B cell (primary cell): ENCODE measurements around the gene DRAXIN. TPM values are rescaled to one million over a fixed set of nuclear protein-coding genes. Genes with fewer than 3 reads are reported as not detected.

Experiments used
- ATAC-seq: fragments of 200-7000 bp; cut with Tn5 transposase; one replicate; pipeline ENCODE4 v1.10.0; 2021; ENCODE audit warnings: low read depth, mild to moderate bottlenecking, moderate number of reproducible peaks, moderate library complexity
- CTCF ChIA-PET: fragments of 350-600 bp; sonication (Branson Sonifier 250); formaldehyde crosslinking; loops from one replicate; lab custom pipeline; 2021; ENCODE audit warnings: antibody characterized with exemption, inconsistent platforms; lab: Charles Lee
- POLR2A ChIA-PET: fragments of 350-600 bp; sonication (Branson Sonifier 250); formaldehyde crosslinking; loops from one replicate; lab custom pipeline; 2021; ENCODE audit warnings: antibody characterized with exemption; lab: Charles Lee
- DNase-seq: peaks from one replicate; pipeline ENCODE4 v3.0.0; 2013
- H2AFZ ChIP-seq: 2 replicates; pipeline ENCODE4 v1.6.1; 2012; ENCODE audit warnings: mild to moderate bottlenecking, low read depth, low read length; ENCODE audit not compliant: insufficient read depth, poor library complexity, severe bottlenecking
- H3K27ac ChIP-seq, 2 donors: 1 replicate in 1 of 2; 2 replicates in 1 of 2; pipeline ENCODE4 v1.5.1; 2012 to 2013; ENCODE audit warnings: low read length in 2 of 2, mild to moderate bottlenecking in 2 of 2, moderate library complexity in 1 of 2
- H3K27me3 ChIP-seq, 4 experiments: fragments of 200-600 bp in 1 of 4; sonication (generic) in 1 of 4; replicated peaks in 1 of 4; 1 replicate in 2 of 4; 2 replicates in 2 of 4; pipeline versions ENCODE4 v1.6.1 to v1.7.0; 2013 to 2016; ENCODE audit warnings: low read length in 3 of 4, mild to moderate bottlenecking in 2 of 4, mixed read lengths in 1 of 4, moderate library complexity in 1 of 4; ENCODE audit not compliant: insufficient read depth in 4 of 4, control insufficient read depth in 3 of 4; ENCODE audit errors: control extremely low read depth in 1 of 4
- H3K36me3 ChIP-seq, 2 experiments: replicated peaks in 1 of 2; 1 replicate in 1 of 2; 2 replicates in 1 of 2; pipeline versions ENCODE4 v1.6.1 to v1.7.1; 2013; ENCODE audit warnings: low read length in 1 of 2; ENCODE audit not compliant: insufficient read depth in 2 of 2, control insufficient read depth in 1 of 2; ENCODE audit errors: control extremely low read depth in 1 of 2, extremely low read depth in 1 of 2
- H3K4me1 ChIP-seq, 2 donors: fragments of 200-600 bp in 1 of 2; sonication (generic) in 1 of 2; 1 replicate in 1 of 2; 2 replicates in 1 of 2; pipeline versions ENCODE4 v1.5.1 to v1.6.1; 2013 to 2017; ENCODE audit warnings: low read length in 2 of 2; ENCODE audit not compliant: control insufficient read depth in 2 of 2, insufficient read depth in 2 of 2
- H3K4me2 ChIP-seq: replicated peaks from 2 replicates; pipeline ENCODE3; 2012; ENCODE audit warnings: mild to moderate bottlenecking, low read depth, low read length; ENCODE audit not compliant: poor library complexity, severe bottlenecking
- H3K4me3 ChIP-seq, 5 experiments: fragments of 200-600 bp in 1 of 5; sonication (generic) in 1 of 5; 1 replicate in 3 of 5; 2 replicates in 2 of 5; pipeline versions ENCODE4 v1.5.1 to v1.7.0; 2011 to 2016; ENCODE audit warnings: low read length in 4 of 5, mild to moderate bottlenecking in 4 of 5, low read depth in 2 of 5, control low read depth in 1 of 5, moderate library complexity in 1 of 5; ENCODE audit not compliant: insufficient read depth in 1 of 5; ENCODE audit errors: control extremely low read depth in 1 of 5, extremely low read depth in 1 of 5
- H3K79me2 ChIP-seq: fragments of 200-600 bp; sonication (generic); one replicate; pipeline ENCODE4 v1.6.0; 2016; ENCODE audit warnings: low read length; ENCODE audit not compliant: control insufficient read depth, insufficient read depth
- H3K9ac ChIP-seq: fragments of 200-600 bp; sonication (generic); 2 replicates; pipeline ENCODE4 v1.6.1; 2017; ENCODE audit warnings: mild to moderate bottlenecking, low read length, moderate library complexity
- H3K9me3 ChIP-seq, 3 donors: one replicate each; pipeline versions ENCODE4 v1.6.1 to v1.7.1; 2013; ENCODE audit warnings: low read length in 2 of 3; ENCODE audit not compliant: control insufficient read depth in 2 of 3, insufficient read depth in 1 of 3; ENCODE audit errors: control extremely low read depth in 1 of 3
- H4K20me1 ChIP-seq: 2 replicates; pipeline ENCODE4 v1.6.0; 2012; ENCODE audit warnings: mild to moderate bottlenecking, low read length; ENCODE audit not compliant: insufficient read depth, control insufficient read depth, poor library complexity, severe bottlenecking
- H3K27ac Mint-ChIP-seq: one replicate; pipeline ENCODE4 v1.8.0; 2021; ENCODE audit warnings: mixed read lengths
- H3K27me3 Mint-ChIP-seq: one replicate; pipeline ENCODE4 v1.8.0; 2021; ENCODE audit warnings: mixed read lengths
- H3K4me1 Mint-ChIP-seq: one replicate; pipeline ENCODE4 v1.8.0; 2021; ENCODE audit warnings: mixed read lengths
- H3K4me3 Mint-ChIP-seq: one replicate; pipeline ENCODE4 v1.8.0; 2021; ENCODE audit warnings: mixed read lengths
- H3K9me3 Mint-ChIP-seq: one replicate; pipeline ENCODE4 v1.8.0; 2022; ENCODE audit warnings: mixed read lengths; ENCODE audit not compliant: insufficient read depth
- EZH2 ChIP-seq: IDR thresholded peaks from 2 replicates; pipeline ENCODE4 v1.6.1; 2012; ENCODE audit warnings: borderline replicate concordance, low read depth, mild to moderate bottlenecking, moderate library complexity, low read length; ENCODE audit not compliant: insufficient read depth, poor library complexity, severe bottlenecking
- WGBS: methylation state at CpG from one replicate; pipeline ENCODE4 v1.1.5; 2013; ENCODE audit warnings: missing lambda C conversion rate; ENCODE audit not compliant: insufficient coverage; 5-methylcytosine and 5-hydroxymethylcytosine counted together
- intact Hi-C: fragments of 100-400 bp; cut with micrococcal nuclease; formaldehyde crosslinking; loops from one replicate; pipeline ENCODE4 v1.10.0; 2022
- polyA plus RNA-seq: library from polyadenylated mRNA; depleted of rRNA; stranded (reverse); fragments of >200 nt; gene quantifications from 2 replicates; pipeline ENCODE4 v1.2.3, GENCODE V29; 2012
- total RNA-seq, 2 donors: library from RNA; stranded (reverse); fragments of 120-200 nt in 1 of 2; gene quantifications; 1 replicate in 1 of 2; 2 replicates in 1 of 2; pipeline versions ENCODE4 v1.2.3 to v1.2.4, GENCODE V29; 2013 to 2022
- TF ChIP-seq, protein P1 (sequence below): fragments of 200-600 bp; IDR thresholded peaks from one replicate; pipeline ENCODE4 v1.8.0; 2022; ENCODE audit warnings: antibody characterized with exemption, mild to moderate bottlenecking

Gene DRAXIN
- total and polyA plus RNA-seq, 2 donors (not counting 1 experiment from before 2014, with no cell fraction given) = 0.21 to 0.30 TPM

DNA sequence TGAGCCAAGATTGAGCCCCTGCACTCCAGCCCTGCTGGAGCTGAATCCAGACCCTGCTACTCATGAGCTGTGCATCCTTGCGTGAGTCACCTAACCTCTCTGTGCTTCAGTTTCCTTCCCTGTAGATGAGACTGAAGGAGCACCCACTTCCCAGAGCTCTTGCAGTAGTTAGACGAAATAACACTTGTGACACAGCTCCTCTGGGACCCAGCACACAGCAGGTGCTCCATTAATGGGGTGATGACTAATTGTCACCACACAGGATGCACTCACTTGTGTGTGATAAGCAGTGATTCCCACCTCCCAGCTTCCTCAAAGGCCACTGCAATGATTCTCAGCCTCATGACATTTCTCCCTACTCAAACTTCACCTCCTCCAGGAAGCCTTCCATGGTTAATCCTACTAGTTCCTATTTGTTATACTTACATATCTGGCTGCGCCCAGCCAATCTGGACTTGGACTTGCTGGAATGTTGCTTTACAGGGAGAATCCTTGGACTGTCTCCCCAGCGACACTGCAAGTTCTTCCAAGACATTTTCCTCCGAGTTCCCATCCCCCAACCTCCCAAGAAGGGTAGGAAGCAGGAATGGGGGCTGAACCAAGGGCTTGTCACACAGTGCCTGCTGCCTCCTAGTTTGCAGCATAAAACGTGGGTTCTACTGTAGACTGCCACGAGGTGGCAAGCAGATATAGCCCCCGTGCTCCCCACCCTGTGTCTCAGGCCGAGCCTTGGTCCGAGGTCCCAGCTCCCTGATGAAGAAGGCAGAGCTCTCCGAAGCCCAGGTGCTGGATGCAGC is 17.2 kb downstream of the DRAXIN start:
- WGBS = 82% methylated on average over 10 of the region's 11 CpGs

DNA sequence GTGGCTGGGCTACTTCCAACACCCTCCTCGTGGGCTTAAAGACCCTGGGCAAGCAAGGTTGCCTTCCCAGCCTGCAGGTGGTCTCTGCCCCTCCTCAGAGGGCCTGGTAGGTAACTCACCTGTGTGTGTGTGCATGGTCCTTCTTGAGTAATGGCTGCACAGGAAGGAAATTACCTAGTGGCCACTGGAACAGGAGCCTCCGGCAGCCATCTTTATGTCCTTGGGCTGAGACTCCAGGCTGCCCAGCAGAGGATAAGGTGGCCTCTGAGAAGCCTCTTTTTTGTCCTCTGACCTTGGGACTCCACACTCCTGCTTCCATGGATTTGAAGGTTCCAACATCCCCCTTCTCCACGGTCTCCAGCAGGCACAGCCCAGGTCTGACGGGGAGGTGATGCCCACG is 20.0 kb downstream of the DRAXIN start:
- H3K4me1 ChIP-seq = no peaks in the 10 kb centered on the region
- intact Hi-C loops = no loop called here
- 94% methylated on average over 4 of the region's 5 CpGs for WGBS
- H3K27ac Mint-ChIP-seq = no peak overlapping the region
- no peak overlapping the region for H3K27ac ChIP-seq
- ChIA-PET CTCF (interaction anchor here (0.7 to 2.5 kb wide), 6 partner anchors 8 to 67 kb away, joined by 3 to 12 read pairs (median 5); no protein-coding TSS in a partner anchor), POLR2A (interaction anchor here (1.6 kb wide), 1 partner anchor 8 kb away, joined by 4 read pairs; no protein-coding TSS in a partner anchor)
- no peak overlapping the region for H3K4me3 ChIP-seq
- no peak overlapping the region for H3K4me3 Mint-ChIP-seq
- no peaks in the 10 kb centered on the region for H3K9me3 Mint-ChIP-seq
- H3K9ac ChIP-seq = no peak overlapping the region
- H3K27me3 Mint-ChIP-seq = peaks cover 6% of the 10 kb centered on the region
- no peaks in the 10 kb centered on the region for H4K20me1 ChIP-seq
- H2AFZ ChIP-seq = no peak overlapping the region
- no peaks in the 10 kb centered on the region for H3K36me3 ChIP-seq
- ATAC-seq (no peak), DNase-seq (no peak)
- no peaks in the 10 kb centered on the region for H3K4me1 Mint-ChIP-seq
- no peak for TF ChIP-seq EZH2
- H3K4me2 ChIP-seq = no peak overlapping the region
- no peaks in the 10 kb centered on the region for H3K79me2 ChIP-seq
- no peaks in the 10 kb centered on the region for H3K9me3 ChIP-seq
- peaks cover 0 to 3% (median 0%) of the 10 kb centered on the region in 4 experiments for H3K27me3 ChIP-seq

More for the DNA sequence above, 17.2 kb downstream of the DRAXIN start:
- Histone ChIP-seq H3K4me3 (no peak overlapping the region), H3K27me3 (peaks cover 0 to 6% (median 0%) of the 10 kb centered on the region in 4 experiments), H3K4me2 (no peak overlapping the region), H3K9ac (no peak overlapping the region), H2AFZ (no peak overlapping the region), H3K36me3 (no peaks in the 10 kb centered on the region), H4K20me1 (no peaks in the 10 kb centered on the region), H3K4me1 (no peaks in the 10 kb centered on the region), H3K79me2 (no peaks in the 10 kb centered on the region), H3K27ac (no peak overlapping the region), H3K9me3 (no peaks in the 10 kb centered on the region)
- Mint-ChIP-seq H3K4me1 (no peaks in the 10 kb centered on the region), H3K9me3 (no peaks in the 10 kb centered on the region), H3K27ac (no peak overlapping the region), H3K4me3 (no peak overlapping the region), H3K27me3 (peaks cover 9% of the 10 kb centered on the region)
- ChIA-PET POLR2A (no interaction called here), CTCF (interaction anchor here (1.2 to 2.4 kb wide), 3 partner anchors 11 to 64 kb away, joined by 3 to 12 read pairs (median 7); no protein-coding TSS in a partner anchor)
- DNase-seq = no peak
- intact Hi-C loops = no loop called here
- no peak for ATAC-seq
- TF ChIP-seq, protein P1, sequence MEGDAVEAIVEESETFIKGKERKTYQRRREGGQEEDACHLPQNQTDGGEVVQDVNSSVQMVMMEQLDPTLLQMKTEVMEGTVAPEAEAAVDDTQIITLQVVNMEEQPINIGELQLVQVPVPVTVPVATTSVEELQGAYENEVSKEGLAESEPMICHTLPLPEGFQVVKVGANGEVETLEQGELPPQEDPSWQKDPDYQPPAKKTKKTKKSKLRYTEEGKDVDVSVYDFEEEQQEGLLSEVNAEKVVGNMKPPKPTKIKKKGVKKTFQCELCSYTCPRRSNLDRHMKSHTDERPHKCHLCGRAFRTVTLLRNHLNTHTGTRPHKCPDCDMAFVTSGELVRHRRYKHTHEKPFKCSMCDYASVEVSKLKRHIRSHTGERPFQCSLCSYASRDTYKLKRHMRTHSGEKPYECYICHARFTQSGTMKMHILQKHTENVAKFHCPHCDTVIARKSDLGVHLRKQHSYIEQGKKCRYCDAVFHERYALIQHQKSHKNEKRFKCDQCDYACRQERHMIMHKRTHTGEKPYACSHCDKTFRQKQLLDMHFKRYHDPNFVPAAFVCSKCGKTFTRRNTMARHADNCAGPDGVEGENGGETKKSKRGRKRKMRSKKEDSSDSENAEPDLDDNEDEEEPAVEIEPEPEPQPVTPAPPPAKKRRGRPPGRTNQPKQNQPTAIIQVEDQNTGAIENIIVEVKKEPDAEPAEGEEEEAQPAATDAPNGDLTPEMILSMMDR = no peak
- no peak for TF ChIP-seq EZH2
